MM.1S (cell line): Measurements from ENCODE around the gene SMIM35.

Experiments
- DNase-seq: peaks from one replicate; pipeline ENCODE4 v3.0.0-alpha.2; 2015
- H2AFZ ChIP-seq: fragments of 300-600 bp; sonication (generic); 2 replicates; pipeline ENCODE4 v1.6.0; 2016; ENCODE audit warnings: antibody characterized with exemption, low read length
- H3F3A ChIP-seq: fragments of 300-600 bp; sonication (generic); 2 replicates; pipeline ENCODE4 v1.6.1; 2016; ENCODE audit warnings: mild to moderate bottlenecking, antibody characterized with exemption, low read length, moderate library complexity, mixed read lengths; ENCODE audit not compliant: insufficient read depth
- H3K27ac ChIP-seq: fragments of 300-600 bp; sonication (generic); 2 replicates; pipeline ENCODE4 v1.5.1; 2016; ENCODE audit warnings: mild to moderate bottlenecking, low read length
- H3K27me3 ChIP-seq: fragments of 300-600 bp; sonication (generic); replicated peaks from 2 replicates; pipeline ENCODE4 v1.6.0; 2016; ENCODE audit warnings: low read length; ENCODE audit not compliant: insufficient read depth
- H3K36me3 ChIP-seq: fragments of 300-600 bp; sonication (generic); replicated peaks from 2 replicates; pipeline ENCODE4 v1.6.1; 2016; ENCODE audit warnings: mild to moderate bottlenecking, low read length, mixed read lengths; ENCODE audit not compliant: insufficient read depth
- H3K4me1 ChIP-seq: fragments of 300-600 bp; sonication (generic); 2 replicates; pipeline ENCODE4 v1.6.1; 2016; ENCODE audit warnings: low read length, mixed read lengths
- H3K4me2 ChIP-seq: fragments of 300-600 bp; sonication (generic); 2 replicates; pipeline ENCODE4 v1.6.0; 2016; ENCODE audit warnings: low read depth, low read length
- H3K4me3 ChIP-seq: fragments of 300-600 bp; sonication (generic); 2 replicates; pipeline ENCODE4 v1.5.1; 2016; ENCODE audit warnings: low read length, mixed read lengths
- H3K79me2 ChIP-seq: fragments of 300-600 bp; sonication (generic); 2 replicates; pipeline ENCODE4 v1.6.1; 2016; ENCODE audit warnings: mixed run types, low read length, mixed read lengths
- H3K9ac ChIP-seq: fragments of 300-600 bp; sonication (generic); 2 replicates; pipeline ENCODE4 v1.6.1; 2016; ENCODE audit warnings: low read length, mixed read lengths
- H3K9me2 ChIP-seq: fragments of 300-600 bp; sonication (generic); replicated peaks from 2 replicates; pipeline ENCODE4 v1.6.1; 2016; ENCODE audit warnings: mild to moderate bottlenecking, low read length, mixed read lengths; ENCODE audit not compliant: insufficient read depth
- H3K9me3 ChIP-seq: fragments of 300-600 bp; sonication (generic); replicated peaks from 2 replicates; pipeline ENCODE4 v1.6.1; 2016; ENCODE audit warnings: mild to moderate bottlenecking, low read length, mixed read lengths; ENCODE audit not compliant: insufficient read depth
- H4K20me1 ChIP-seq: fragments of 300-600 bp; sonication (generic); 2 replicates; pipeline ENCODE4 v1.6.1; 2016; ENCODE audit warnings: mild to moderate bottlenecking, low read length, moderate library complexity, mixed read lengths; ENCODE audit not compliant: insufficient read depth
- EZH2 ChIP-seq: fragments of 300-600 bp; sonication (generic); optimal IDR thresholded peaks from 2 replicates; pipeline ENCODE3; 2017; ENCODE audit warnings: low read depth, mild to moderate bottlenecking, antibody characterized with exemption, low read length, mixed read lengths
- EZH2phosphoT487 ChIP-seq: fragments of 300-600 bp; sonication (generic); IDR thresholded peaks from 2 replicates; pipeline ENCODE4 v1.6.1; 2018; ENCODE audit warnings: antibody characterized with exemption, low read length
- TF ChIP-seq, protein P1 (sequence below): fragments of 300-600 bp; sonication (generic); IDR thresholded peaks from 2 replicates; pipeline ENCODE4 v1.5.1; 2016; ENCODE audit warnings: antibody characterized with exemption, low read length, mixed read lengths

The SMIM35 gene

DNA sequence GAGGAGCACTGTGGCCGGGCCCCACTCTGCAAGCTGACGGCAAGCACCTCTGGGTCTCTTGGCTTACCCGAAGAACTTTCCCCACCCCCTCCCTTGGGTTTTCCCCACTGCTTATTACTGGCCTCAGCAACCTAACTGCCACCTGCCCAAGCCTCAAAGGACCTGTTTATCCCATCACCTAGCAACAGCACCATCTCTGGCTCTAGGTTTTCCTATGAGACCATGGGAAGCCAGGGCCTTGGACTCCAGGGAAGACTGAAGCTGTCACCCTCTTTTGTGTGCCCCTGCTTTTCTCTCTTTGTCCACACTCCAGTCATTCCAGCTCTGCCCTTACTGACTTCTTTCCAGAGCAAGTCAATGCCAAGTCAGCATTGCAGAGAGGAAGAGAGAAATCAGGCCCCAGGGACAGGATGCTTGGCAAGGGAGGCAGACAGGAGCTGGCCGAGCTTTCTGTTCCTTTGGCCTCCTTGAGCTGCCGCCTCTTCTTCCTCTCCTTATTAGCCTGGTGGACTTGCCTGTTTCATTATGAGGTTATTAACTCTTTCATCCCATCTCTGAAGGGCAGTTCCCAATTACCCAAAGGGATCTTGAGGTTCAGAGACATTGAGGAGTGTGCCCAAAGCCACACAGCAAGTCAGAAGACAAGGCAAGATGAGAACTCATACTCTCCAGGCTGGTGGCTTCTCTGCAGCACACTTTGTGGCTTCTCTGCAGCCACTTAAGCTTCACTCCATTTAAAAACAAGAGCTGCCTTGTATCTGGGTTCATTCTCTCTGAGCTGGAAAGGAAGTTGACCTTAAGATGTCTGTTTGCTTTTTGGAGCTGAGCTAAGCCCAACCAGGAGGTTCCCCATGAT, at the start of gene SMIM35:
Gene SMIM35 (minus strand): TSS at position 51 of the 856 bp plus-strand sequence. CDS start 206 bp downstream, outside the sequence.
- H3K9ac ChIP-seq: no peak within 1 kb of the TSS
- no peak for TF ChIP-seq EZH2
- no peak for TF ChIP-seq EZH2phosphoT487
- TF ChIP-seq, protein P1, sequence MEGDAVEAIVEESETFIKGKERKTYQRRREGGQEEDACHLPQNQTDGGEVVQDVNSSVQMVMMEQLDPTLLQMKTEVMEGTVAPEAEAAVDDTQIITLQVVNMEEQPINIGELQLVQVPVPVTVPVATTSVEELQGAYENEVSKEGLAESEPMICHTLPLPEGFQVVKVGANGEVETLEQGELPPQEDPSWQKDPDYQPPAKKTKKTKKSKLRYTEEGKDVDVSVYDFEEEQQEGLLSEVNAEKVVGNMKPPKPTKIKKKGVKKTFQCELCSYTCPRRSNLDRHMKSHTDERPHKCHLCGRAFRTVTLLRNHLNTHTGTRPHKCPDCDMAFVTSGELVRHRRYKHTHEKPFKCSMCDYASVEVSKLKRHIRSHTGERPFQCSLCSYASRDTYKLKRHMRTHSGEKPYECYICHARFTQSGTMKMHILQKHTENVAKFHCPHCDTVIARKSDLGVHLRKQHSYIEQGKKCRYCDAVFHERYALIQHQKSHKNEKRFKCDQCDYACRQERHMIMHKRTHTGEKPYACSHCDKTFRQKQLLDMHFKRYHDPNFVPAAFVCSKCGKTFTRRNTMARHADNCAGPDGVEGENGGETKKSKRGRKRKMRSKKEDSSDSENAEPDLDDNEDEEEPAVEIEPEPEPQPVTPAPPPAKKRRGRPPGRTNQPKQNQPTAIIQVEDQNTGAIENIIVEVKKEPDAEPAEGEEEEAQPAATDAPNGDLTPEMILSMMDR: no peak
- 0 out of 2 replicates have a peak within 1 kb of the TSS, but pooled peaks have one; percentile 5 for H3K4me2 ChIP-seq
- no peak within 1 kb of the TSS for H3K4me3 ChIP-seq
- peaks cover 7% of the 10 kb centered on the region; the same call in 1 of the 2 replicates for H3F3A ChIP-seq
- H4K20me1 ChIP-seq: no peaks in the 10 kb centered on the region
- no peaks in the 10 kb centered on the region for H3K79me2 ChIP-seq
- DNase-seq: peak; percentile 43
- H3K27ac ChIP-seq: peak within 1 kb of the TSS; percentile 40; the same call in 1 of the 2 replicates
- no peak within 1 kb of the TSS for H2AFZ ChIP-seq
- no peaks in the 10 kb centered on the region for H3K36me3 ChIP-seq
- no peaks in the 10 kb centered on the region for H3K9me3 ChIP-seq
- no peaks in the 10 kb centered on the region for H3K9me2 ChIP-seq
- peaks cover 25% of the 10 kb centered on the region for H3K4me1 ChIP-seq
- H3K27me3 ChIP-seq: no peaks in the 10 kb centered on the region

DNA sequence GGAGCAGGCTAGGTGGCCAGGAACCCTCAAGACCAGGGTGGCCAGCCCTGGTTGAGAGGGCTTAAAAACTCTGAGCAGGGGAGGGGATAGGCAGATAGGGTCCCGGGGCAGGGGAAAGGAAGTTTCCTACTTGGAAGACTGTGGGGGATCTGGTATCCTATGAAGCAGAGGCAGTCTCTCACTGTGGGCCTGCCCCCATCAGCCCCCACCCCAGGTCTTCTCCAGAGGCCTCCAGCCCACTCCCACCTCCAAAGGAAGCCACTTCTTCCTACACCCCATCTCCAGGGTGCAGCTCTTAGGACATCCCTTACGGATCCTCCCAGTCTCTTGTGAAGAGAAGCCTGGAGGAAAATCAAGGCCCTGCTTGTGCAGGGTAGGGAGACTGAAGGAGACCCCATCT, 49.6 kb upstream of the SMIM35 start:
- H3K27me3 ChIP-seq: peaks cover 43% of the 10 kb centered on the region
- no peak overlapping the region for H3K9ac ChIP-seq

DNA sequence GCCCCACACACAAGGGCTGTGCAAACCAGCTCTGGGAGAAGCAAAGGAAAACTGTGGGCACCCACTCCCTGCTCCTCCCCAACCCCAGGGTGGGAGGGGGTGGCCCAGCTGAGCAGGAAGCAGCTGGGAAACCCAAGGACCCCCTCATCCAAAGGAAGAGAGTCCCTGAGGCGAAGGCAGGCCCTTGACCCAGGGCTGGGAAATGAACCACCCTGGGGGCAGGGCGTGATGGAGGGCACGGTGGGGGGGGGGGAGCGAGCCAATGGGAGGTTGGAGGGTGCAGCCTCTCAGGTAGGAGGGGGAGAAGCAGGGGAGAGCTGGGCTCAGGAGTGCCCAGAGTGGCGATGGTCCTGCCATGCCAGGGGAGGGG, 49.0 kb upstream of the SMIM35 start:
- H3K4me1 ChIP-seq: no peaks in the 10 kb centered on the region
- no peaks in the 10 kb centered on the region for H3K36me3 ChIP-seq
- no peak overlapping the region for H3K27ac ChIP-seq
- no peaks in the 10 kb centered on the region for H3K9me2 ChIP-seq
- H3K9ac ChIP-seq: no peak overlapping the region
- TF ChIP-seq EZH2: no peak
- TF ChIP-seq EZH2phosphoT487: no peak
- TF ChIP-seq, protein P1: no peak
- H3K79me2 ChIP-seq: no peaks in the 10 kb centered on the region
- H3F3A ChIP-seq: no peaks in the 10 kb centered on the region
- DNase-seq: no peak
- no peak overlapping the region for H2AFZ ChIP-seq
- peaks cover 43% of the 10 kb centered on the region for H3K27me3 ChIP-seq
- H3K4me3 ChIP-seq: no peak overlapping the region
- H3K9me3 ChIP-seq: no peaks in the 10 kb centered on the region
- no peak overlapping the region for H3K4me2 ChIP-seq
- H4K20me1 ChIP-seq: no peaks in the 10 kb centered on the region

More for the DNA sequence above, 49.6 kb upstream of the SMIM35 start:
- Histone ChIP-seq H3K4me2 (no peak overlapping the region), H3K9me3 (no peaks in the 10 kb centered on the region), H3K4me1 (no peaks in the 10 kb centered on the region), H4K20me1 (no peaks in the 10 kb centered on the region), H3K79me2 (no peaks in the 10 kb centered on the region), H3K36me3 (no peaks in the 10 kb centered on the region), H2AFZ (no peak overlapping the region), H3F3A (no peaks in the 10 kb centered on the region), H3K9me2 (no peaks in the 10 kb centered on the region), H3K4me3 (no peak overlapping the region), H3K27ac (no peak overlapping the region)
- no peak for DNase-seq
- TF ChIP-seq, protein P1: no peak
- TF ChIP-seq EZH2phosphoT487 (no peak), EZH2 (no peak)
